GM19395 (cell line): ENCODE data around the gene POLR2L.

Source experiments
- ATAC-seq: cut with Tn5 transposase; IDR thresholded peaks from one replicate; pipeline ENCODE4 v1.9.1; 2021; ENCODE audit warnings: mild to moderate bottlenecking, moderate library complexity; ENCODE audit not compliant: unreplicated experiment

Gene POLR2L

GRCh38 chr11:855796-856195, 13.5 kb upstream of the POLR2L start:
- no peak for ATAC-seq

- no peak for ATAC-seq
Observed at GRCh38 chr11:855330-855674, 13.0 kb upstream of the POLR2L start.

DNA sequence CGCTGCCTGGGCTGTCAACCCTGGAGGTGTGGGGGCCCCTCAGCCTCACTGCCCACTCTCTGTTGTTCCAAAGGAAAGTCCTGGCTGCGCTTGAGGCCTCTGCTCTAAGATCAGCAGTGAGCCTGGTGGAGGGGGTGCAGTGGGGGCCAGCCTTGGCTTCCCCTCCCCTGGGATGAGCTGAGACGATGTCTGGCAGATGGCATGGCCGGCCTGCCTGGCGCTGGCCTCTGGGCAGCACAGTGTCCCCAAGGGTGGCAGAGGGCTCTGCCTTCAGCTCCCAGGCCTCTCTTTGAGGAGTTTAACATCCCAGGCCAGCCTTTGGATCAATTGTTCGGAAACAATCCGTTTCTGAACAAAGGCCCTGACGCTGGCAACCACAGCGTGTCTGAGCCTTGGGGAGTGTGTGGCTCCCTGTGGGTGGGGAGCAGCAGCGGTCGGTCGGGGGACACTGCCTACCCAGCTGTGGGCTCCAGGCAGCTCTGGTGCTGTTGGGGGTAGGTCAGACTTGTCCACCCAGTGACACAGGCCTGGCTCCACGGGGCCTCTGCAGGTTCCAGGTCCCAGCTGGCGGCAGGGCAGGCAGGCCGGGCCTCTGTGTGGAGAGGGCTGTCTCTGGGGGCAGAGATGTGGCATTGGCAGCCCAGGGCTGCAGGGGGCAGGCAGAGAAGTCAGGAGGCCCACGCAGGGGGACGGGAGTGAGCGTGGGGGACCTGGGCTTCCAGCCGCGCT, 12.4 kb upstream of the POLR2L start:
- no peak for ATAC-seq

DNA sequence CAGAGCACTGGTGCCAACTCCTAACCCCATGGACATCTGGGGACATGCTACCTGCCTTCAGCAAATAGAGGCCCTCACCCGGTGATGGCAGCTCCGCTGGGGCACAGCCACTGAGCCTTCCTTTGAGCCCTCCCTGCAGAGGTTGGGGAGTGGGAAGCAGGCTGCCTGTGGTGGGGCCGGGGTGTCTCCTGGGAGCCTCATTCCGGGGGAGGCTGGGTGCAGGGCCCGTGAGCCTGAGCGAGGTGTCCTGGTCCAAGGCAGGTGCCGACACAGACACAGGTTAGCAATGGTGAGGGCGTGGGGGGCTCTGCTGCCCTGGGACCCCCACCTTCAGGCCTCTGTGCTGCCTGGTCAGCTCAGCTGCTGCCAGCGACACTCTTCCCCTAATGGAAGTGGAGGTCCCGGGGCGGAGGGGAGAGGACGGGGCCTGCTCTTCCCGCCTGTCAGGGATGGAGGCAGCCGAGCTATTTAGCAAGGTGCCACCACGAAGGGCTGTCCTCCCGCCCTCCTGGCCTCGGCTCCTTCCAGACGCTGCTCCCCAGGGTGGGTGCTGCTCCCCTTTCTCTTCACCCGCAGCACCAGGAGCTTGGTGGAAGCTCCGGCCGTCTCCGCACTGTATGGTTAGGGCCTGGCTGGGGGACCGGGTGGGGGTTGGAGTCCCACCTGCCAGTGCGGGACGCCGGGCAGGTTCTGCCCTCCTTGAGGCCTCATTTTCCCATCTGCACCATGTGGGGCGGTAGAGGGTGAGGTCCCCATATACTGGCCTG, 11.5 kb upstream of the POLR2L start:
- no peak for ATAC-seq

DNA sequence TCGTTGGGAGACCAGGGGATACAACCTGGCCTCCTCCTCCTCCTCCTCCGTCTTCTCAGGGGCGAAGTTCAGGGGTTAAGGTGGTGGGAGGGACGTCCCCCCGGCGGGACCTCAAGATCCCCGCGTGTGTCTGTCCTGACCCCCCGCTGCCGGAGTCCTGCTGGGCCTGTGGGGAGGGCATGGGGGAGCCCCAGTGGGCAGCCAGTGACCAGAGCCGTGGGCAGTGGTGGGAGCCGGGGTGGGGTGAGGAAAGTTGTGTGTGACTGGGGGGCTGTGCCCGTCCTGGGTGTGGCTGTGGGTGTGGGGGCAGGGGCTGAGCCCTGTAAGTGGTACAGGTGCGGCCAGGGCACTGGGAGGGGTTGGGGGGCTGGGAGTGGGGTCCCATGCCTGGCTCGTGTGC, 10.4 kb upstream of the POLR2L start:
- no peak for ATAC-seq

- ATAC-seq, result no peak
Observed at GRCh38 chr11:850775-851763, 8.7 kb upstream of the POLR2L start.

GRCh38 chr11:849951-850774, 7.8 kb upstream of the POLR2L start:
- ATAC-seq, result no peak

GRCh38 chr11:849104-849824, 6.9 kb upstream of the POLR2L start:
- ATAC-seq, result no peak

DNA sequence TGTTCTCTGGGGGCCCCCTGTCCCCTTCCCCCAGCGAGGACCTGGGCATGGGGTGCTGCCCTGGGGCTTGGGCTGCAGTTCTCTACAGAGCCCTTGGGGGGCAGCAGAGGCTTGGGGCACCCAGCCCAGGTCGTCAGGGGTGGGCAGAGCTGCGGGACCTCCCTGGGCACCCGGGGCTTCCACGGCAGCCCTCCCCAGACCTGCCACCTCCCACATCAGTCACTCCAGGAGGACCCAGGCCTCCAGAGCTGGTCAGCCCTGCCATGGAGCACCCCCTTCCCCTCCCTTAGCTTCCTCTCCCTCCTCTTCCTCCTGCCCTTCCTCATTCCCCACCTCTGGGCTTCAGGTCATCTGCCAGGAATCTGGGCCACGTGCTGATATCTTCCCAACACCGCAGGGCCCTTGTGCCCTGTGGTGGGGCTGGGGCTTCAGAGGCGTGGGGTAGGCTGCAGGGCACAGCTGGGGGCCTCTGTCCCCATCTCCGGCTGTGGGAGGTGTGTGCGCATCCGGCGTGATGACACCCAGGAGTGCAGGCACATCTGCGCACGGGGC, 6.1 kb upstream of the POLR2L start:
- ATAC-seq, result no peak

- ATAC-seq, result no peak
Observed at GRCh38 chr11:847876-848275, 5.5 kb upstream of the POLR2L start.

GRCh38 chr11:846496-847098, 4.3 kb upstream of the POLR2L start:
- no peak for ATAC-seq

- no peak for ATAC-seq
Observed at GRCh38 chr11:845872-846495, 3.7 kb upstream of the POLR2L start.

GRCh38 chr11:844693-845644, 2.6 kb upstream of the POLR2L start:
- ATAC-seq, result no peak

DNA sequence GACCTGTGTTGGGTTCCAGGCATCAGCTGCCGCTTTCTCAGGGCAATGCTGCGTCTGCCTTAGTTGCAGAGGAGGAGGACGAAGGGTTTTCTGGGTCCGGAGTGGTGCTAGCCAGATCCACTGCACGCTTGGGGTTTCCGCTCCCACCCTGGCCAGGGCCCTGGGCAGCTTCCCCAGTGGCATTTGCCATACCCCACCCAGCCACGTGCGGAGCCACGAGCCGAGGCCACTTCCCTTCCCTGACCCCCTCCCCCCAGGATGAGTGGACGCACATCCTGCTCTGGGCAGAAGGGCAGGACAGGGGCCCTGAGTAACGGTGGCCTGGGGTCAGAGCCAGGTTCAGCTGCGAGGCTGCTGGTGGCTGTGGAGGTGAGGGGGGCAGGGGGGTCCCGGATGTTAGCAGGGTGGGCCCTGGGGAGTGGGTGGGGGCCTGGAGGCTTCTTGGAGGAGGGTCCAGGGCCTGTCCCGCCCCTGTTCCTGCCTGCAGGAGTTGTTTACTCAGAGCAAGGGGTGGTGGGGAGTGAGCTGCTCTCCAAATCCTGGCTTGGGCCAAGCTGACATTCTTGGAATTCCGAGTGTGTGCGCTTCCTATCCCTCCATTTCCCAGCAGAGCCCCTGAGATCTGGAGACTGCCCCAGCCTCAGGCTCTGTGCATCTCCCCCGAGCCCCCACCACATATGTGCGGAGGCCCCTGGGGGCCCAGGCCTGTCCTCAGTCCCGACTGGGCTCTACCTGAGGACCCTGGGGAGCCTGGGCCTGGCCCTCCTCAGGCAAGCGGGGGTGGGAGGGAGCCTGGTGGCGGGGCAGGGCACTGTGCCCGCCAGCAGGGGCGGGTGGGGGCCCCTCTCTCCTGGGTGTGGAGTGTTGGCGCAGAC, 1.7 kb upstream of the POLR2L start:
- ATAC-seq, result no peak

- peak; percentile 4 for ATAC-seq
Observed at GRCh38 chr11:843086-843734, 881 bp upstream of the POLR2L start.

GRCh38 chr11:841981-842369, 354 bp downstream of the POLR2L start:
- peak; percentile 13 for ATAC-seq
